HepG2 (cell line): ENCODE data around the gene KRT81. TPM values are rescaled to one million over a fixed set of nuclear protein-coding genes. Genes with fewer than 3 reads are reported as not detected.

ENCODE experiments used
- ATAC-seq: fragments of 200-7000 bp; cut with Tn5 transposase; 3 replicates; pipeline ENCODE4 v1.9.1; 2020; ENCODE audit warnings: mild to moderate bottlenecking, moderate library complexity
- BruUV-seq: library from RNA; stranded (reverse); fragments of 400-500 nt; replicated peaks from 2 replicates; lab custom pipeline; 2021; lab: Mats Ljungman, UMichigan
- CTCF ChIA-PET: fragments of 300-600 bp; formaldehyde crosslinking; extraction: SDS; loops from one replicate; lab custom pipeline; 2021; ENCODE audit warnings: low total read pairs, inconsistent platforms, low intra/inter-chr PET ratio; lab: Yijun Ruan, JAX
- POLR2A ChIA-PET: fragments of 350-600 bp; sonication (Branson Sonifier 250); formaldehyde crosslinking; loops from one replicate; lab custom pipeline; 2020; ENCODE audit warnings: antibody characterized with exemption, inconsistent platforms; lab: Yijun Ruan, JAX
- DNase-seq: peaks from one replicate; pipeline ENCODE4 v3.0.0-alpha.2; 2015; ENCODE audit warnings: low spot score
- FAIRE-seq: peaks from 3 replicates; lab custom pipeline; 2011; peaks lifted over from hg19 to GRCh38; lab: Jason Lieb, UNC
- H2AFZ ChIP-seq: one replicate; pipeline ENCODE4 v1.6.1; 2011; ENCODE audit warnings: low read length, inconsistent platforms
- H3K27ac ChIP-seq: fragments of 300-600 bp; 3 replicates; pipeline ENCODE4 v1.8.0; 2011; ENCODE audit warnings: mixed run types, mild to moderate bottlenecking, mixed read lengths, low read length, inconsistent platforms; ENCODE audit not compliant: insufficient read depth; ENCODE audit errors: extremely low read length
- H3K27me3 ChIP-seq, 2 experiments: fragments of 200-600 bp in 1 of 2; 2 replicates in 1 of 2; 3 replicates in 1 of 2; pipeline versions ENCODE4 v1.6.0 to v1.8.0; 2011; ENCODE audit warnings: low read length in 2 of 2, mild to moderate bottlenecking in 2 of 2, moderate library complexity in 2 of 2, inconsistent platforms in 1 of 2; ENCODE audit not compliant: insufficient read depth in 2 of 2, control insufficient read depth in 1 of 2
- H3K36me3 ChIP-seq, 2 experiments: fragments of 200-600 bp in 1 of 2; replicated peaks in 1 of 2; 2 replicates in 1 of 2; 3 replicates in 1 of 2; pipeline versions ENCODE4 v1.5.1 to v1.8.0; 2011; ENCODE audit warnings: low read length in 2 of 2, inconsistent platforms in 1 of 2; ENCODE audit not compliant: insufficient read depth in 2 of 2, control insufficient read depth in 1 of 2
- H3K4me1 ChIP-seq: 2 replicates; pipeline ENCODE4 v1.5.1; 2012; ENCODE audit warnings: low read length, inconsistent platforms; ENCODE audit not compliant: insufficient read depth
- H3K4me2 ChIP-seq: 2 replicates; pipeline ENCODE4 v1.6.0; 2011; ENCODE audit warnings: low read depth, low read length, inconsistent platforms
- H3K4me3 ChIP-seq, 3 experiments: fragments of 200-600 bp in 1 of 3; sonication (generic), shearing (Covaris generic) in 1 of 3; replicated peaks in 1 of 3; 2 replicates each; pipeline ENCODE4 v1.5.1; 2011 to 2016; ENCODE audit warnings: low read length in 3 of 3, inconsistent platforms in 2 of 3, low read depth in 2 of 3, mild to moderate bottlenecking in 2 of 3, control low read depth in 1 of 3, mixed read lengths in 1 of 3; ENCODE audit not compliant: insufficient read depth in 1 of 3
- H3K79me2 ChIP-seq: one replicate; pipeline ENCODE4 v1.6.1; 2011; ENCODE audit warnings: low read length, inconsistent platforms; ENCODE audit not compliant: insufficient read depth
- H3K9ac ChIP-seq: 2 replicates; pipeline ENCODE4 v1.6.0; 2011; ENCODE audit warnings: mild to moderate bottlenecking, low read depth, low read length, inconsistent platforms; ENCODE audit not compliant: insufficient read depth
- H3K9me3 ChIP-seq: 2 replicates; pipeline ENCODE4 v1.5.1; 2012; ENCODE audit warnings: mild to moderate bottlenecking, low read length
- H4K20me1 ChIP-seq: 2 replicates; pipeline ENCODE4 v1.6.0; 2011; ENCODE audit warnings: inconsistent platforms, mild to moderate bottlenecking, low read length, moderate library complexity; ENCODE audit not compliant: insufficient read depth
- CSRNP2 ChIP-seq: sonication (generic); formaldehyde crosslinking; conservative IDR thresholded peaks from 2 replicates; pipeline ENCODE4 v1.8.0; 2022; ENCODE audit warnings: low read depth, missing genetic modification reagents
- MTF2 ChIP-seq: sonication (generic); formaldehyde crosslinking; IDR thresholded peaks from 2 replicates; pipeline ENCODE4 v1.5.0; 2020; ENCODE audit warnings: missing genetic modification reagents, borderline replicate concordance
- TARDBP ChIP-seq: sonication (generic); formaldehyde crosslinking; IDR thresholded peaks from 2 replicates; pipeline ENCODE4 v1.8.0; 2022; ENCODE audit warnings: mild to moderate bottlenecking, missing genetic modification reagents
- TOE1 ChIP-seq: sonication (generic); formaldehyde crosslinking; IDR thresholded peaks from 2 replicates; pipeline ENCODE4 v1.4.0; 2020; ENCODE audit warnings: mild to moderate bottlenecking, missing genetic modification reagents
- ZNF446 ChIP-seq: sonication (generic); formaldehyde crosslinking; IDR thresholded peaks from 2 replicates; pipeline ENCODE4 v1.5.0; 2020; ENCODE audit warnings: mild to moderate bottlenecking, missing genetic modification reagents
- ZNF646 ChIP-seq: sonication (generic); formaldehyde crosslinking; IDR thresholded peaks from 2 replicates; pipeline ENCODE4 v1.9.0; 2021; ENCODE audit warnings: mild to moderate bottlenecking, missing genetic modification reagents
- WGBS: methylation state at CpG from one replicate; pipeline ENCODE4 v1.1.6; 2017; ENCODE audit warnings: low lambda C conversion rate; 5-methylcytosine and 5-hydroxymethylcytosine counted together
- in situ Hi-C: cut with HindIII; loops from 2 replicates; pipeline ENCODE4 v1.10.0; 2017; ENCODE audit warnings: low pct_unique_long_range_greater_than_20kb; ENCODE audit not compliant: extremely low pct_ligation_motif_present
- intact Hi-C: fragments of 100-400 bp; cut with micrococcal nuclease; formaldehyde crosslinking; loops from one replicate; pipeline ENCODE4 v1.10.0; 2022; ENCODE audit not compliant: unreplicated experiment
- polyA plus RNA-seq, 8 experiments: library from polyadenylated mRNA; depleted of rRNA in 3 of 8; stranded (reverse) in 7 of 8; unstranded in 1 of 8; fragments of >200 nt; fragmentation: Illumina TruSeq in 4 of 8; extraction: Trizol in 4 of 8; gene quantifications; 2 replicates each; pipeline versions ENCODE4 v1.2.1 to v1.2.3, GENCODE V29; 2011 to 2016; ENCODE audit warnings: low read depth in 4 of 8, missing spikeins in 1 of 8, mixed read lengths in 1 of 8; ENCODE audit not compliant: insufficient read depth in 1 of 8
- total RNA-seq, 5 experiments: library from RNA; depleted of rRNA; stranded (reverse); fragments of >200 nt; fragmentation: Illumina TruSeq; extraction: Trizol; gene quantifications; 2 replicates each; pipeline ENCODE4 v1.2.3, GENCODE V29; 2016; ENCODE audit warnings: low read depth in 1 of 5

Gene KRT81
- total and polyA plus RNA-seq, 2 of the 13 experiments (the other 11 are each of a cell fraction or from before 2014, with no cell fraction given), result not detected

DNA sequence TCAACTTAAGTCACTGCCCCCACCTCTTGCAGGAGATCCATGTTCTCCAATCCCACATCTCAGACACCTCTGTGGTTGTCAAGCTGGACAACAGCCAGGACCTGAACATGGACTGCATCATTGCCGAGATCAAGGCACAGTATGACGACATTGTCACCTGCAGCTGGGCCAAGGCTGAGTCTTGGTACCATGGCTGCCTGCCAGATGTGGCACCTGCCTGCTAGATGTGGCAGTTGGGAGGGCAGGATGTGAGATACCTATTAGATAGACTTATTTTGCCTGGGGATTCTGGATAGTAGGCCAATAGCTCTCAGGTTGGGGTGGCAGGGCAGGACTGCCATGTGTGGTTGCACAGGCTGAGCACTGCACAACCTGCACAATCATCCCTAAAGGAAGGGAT lies 24.8 kb downstream of the KRT81 start:
- no peak for FAIRE-seq

More for the DNA sequence above, 24.8 kb downstream of the KRT81 start:
- CTCF ChIA-PET, result no interaction called here
- in situ Hi-C loops (no loop called here), intact Hi-C loops (no loop called here)
- no peak overlapping the region for H3K27ac ChIP-seq
- H2AFZ ChIP-seq, result no peak overlapping the region
- no peaks in the 10 kb centered on the region for H3K79me2 ChIP-seq
- BruUV-seq, result no TSS peak
- peaks cover 12% of the 10 kb centered on the region for H3K9me3 ChIP-seq
- H3K4me3 ChIP-seq, result no peak overlapping the region
- H3K36me3 ChIP-seq, result no peaks in the 10 kb centered on the region
- no peaks in the 10 kb centered on the region for H3K4me1 ChIP-seq
- H3K4me2 ChIP-seq, result no peak overlapping the region
- no peak overlapping the region for H3K9ac ChIP-seq
- POLR2A ChIA-PET, result no interaction called here
- no peak for DNase-seq
- no peak for ATAC-seq
- no peak for TF ChIP-seq ZNF646 (CRISPR knock-in tag)
- no peak for TF ChIP-seq TOE1
- no peak for TF ChIP-seq CSRNP2 (CRISPR knock-in tag)
- no peak for TF ChIP-seq ZNF446
- no peak for TF ChIP-seq TARDBP (CRISPR knock-in tag)
- no peak for TF ChIP-seq MTF2 (CRISPR knock-in tag)
- WGBS, result 0% methylated on average over 2 of the region's 2 CpGs
- H4K20me1 ChIP-seq, result no peaks in the 10 kb centered on the region
- no peaks in the 10 kb centered on the region; a peak in 3 of 5 replicates for H3K27me3 ChIP-seq
